ENCODE results near the gene MACROD2.

The MACROD2 gene

DNA sequence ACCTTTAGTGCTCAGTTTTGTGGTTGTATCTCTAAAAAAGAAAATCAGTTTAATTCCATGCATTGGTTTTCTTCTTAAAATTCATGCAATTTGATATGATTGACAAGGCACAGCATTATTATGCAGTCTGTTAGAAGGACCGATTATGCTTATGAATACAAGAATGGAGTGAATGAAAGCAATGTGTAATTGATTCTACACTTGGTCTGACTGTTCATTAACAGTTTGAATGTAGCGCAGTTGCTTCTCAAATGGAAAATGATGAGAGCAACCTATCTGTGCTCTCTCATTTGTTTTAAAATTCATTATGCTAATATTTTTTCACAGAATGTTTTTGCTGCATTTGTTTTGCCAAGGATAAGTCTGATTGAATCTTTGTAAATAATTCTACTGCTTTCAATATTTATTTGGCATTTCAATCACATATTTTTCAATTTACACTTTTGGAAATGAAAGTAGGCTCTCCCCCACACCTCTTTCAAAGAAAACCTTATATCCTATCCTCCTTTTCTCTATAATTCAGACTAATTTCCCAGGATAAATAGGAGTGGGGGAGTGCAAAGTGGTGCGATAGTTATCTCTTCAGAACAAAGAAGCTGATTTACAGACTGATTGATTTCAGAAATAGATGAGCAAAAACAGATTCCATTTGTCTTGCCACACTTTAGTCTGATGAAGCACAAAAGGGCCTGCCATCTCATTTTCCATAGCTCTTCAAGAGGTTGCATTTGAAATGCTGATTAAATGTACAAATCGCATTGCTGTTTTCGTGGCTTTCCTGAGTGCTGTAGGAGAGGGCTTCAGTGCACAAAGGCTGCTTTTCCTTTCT, 1227.4 kb downstream of the MACROD2 start:
- no peak for DNase-seq (ENCODE audit: low read depth)

DNA sequence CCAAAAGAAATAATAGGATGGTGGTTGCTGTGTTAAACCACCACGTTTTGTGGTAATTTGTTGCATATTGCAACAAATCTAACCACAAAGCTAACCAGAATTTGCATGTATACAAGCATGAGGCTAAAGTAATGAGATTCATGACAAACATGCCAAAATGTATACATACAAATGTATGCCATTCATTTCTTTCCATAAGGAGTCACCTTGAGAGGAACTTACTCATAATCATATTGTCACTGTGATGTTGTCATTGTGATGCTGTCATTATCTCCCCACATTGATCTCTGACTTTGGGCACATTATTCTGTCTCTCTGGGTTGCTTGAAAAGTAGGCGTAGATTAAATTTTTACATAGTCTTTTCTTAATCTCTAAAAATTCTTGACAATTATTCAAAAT, 1228.9 kb downstream of the MACROD2 start:
- no peak for DNase-seq (ENCODE audit: low read depth)

GRCh38 chr20:15227102-15227501, 1231.8 kb downstream of the MACROD2 start:
- DNase-seq (ENCODE audit: low read depth) = no peak

GRCh38 chr20:15232243-15232642, 1236.9 kb downstream of the MACROD2 start:
- no peak for DNase-seq (ENCODE audit: low read depth)

- no peak for DNase-seq (ENCODE audit: low read depth)
Observed at GRCh38 chr20:15235471-15236198, 1240.3 kb downstream of the MACROD2 start.

DNA sequence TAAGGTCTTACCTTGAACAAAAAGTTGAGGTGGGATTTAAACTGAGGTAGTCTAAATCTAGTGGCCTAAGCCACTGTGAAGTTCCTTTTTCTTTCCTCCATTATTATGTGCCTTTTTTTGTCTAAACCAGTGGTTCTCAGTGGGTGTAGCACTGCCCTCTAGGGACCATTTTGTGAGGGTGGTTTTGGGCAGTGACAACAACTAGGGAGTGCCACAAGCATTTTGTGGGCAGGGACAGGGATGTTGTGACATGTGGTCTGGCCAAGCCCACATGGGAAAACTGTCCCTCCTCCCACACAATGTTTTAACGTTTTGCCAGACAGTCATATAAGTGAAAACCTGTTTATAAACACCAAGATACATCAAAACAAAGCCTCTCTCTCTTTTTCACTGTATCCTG, 1241.5 kb downstream of the MACROD2 start:
- DNase-seq (ENCODE audit: low read depth) = no peak

GRCh38 chr20:15239542-15240206, 1244.4 kb downstream of the MACROD2 start:
- no peak for DNase-seq (ENCODE audit: low read depth)

DNA sequence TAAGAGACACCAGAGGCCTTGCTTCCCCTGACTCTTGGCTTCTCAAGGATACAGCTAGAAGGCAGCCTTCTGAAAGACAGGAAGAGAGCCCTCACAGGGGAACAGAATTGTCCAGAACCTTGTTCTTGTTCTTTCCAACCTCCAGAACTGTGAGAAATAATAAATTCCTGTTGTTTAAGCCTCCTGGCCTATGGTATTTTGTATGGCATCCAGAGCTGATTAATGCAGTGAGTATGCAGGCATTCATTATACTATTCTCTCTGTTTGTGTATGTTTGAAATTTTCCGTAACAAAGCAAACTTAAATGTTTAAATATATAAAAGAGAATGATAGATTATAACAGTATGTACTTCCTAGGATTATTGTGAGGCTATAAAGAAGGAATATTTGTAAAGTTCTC, 1245.5 kb downstream of the MACROD2 start:
- no peak for DNase-seq (ENCODE audit: low read depth)

GRCh38 chr20:15241681-15242080, 1246.4 kb downstream of the MACROD2 start:
- DNase-seq (ENCODE audit: low read depth) = no peak

DNA sequence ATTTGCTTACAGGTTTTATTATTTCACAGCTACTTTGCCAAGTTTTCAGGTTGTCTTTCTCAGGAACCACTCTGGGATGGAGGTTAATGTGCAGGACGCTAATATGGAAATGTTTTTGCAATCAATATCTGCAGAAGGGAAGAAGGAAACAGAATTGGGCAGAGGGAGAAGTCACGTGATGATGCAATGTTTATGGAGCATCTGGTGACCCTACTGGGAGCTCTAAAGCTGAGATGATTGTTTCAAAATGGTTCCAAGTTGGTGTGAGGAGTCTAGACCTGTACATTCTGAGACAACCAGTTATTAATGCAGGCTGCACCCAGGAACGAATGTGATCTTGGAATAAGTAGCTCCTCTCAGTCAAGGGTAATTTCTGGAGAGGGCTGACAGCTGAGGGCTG, 1247.5 kb downstream of the MACROD2 start:
- no peak for DNase-seq (ENCODE audit: low read depth)

GRCh38 chr20:15245896-15246295, 1250.6 kb downstream of the MACROD2 start:
- DNase-seq (ENCODE audit: low read depth) = no peak

- DNase-seq (ENCODE audit: low read depth) = no peak
Observed at GRCh38 chr20:15248618-15249395, 1253.5 kb downstream of the MACROD2 start.

DNA sequence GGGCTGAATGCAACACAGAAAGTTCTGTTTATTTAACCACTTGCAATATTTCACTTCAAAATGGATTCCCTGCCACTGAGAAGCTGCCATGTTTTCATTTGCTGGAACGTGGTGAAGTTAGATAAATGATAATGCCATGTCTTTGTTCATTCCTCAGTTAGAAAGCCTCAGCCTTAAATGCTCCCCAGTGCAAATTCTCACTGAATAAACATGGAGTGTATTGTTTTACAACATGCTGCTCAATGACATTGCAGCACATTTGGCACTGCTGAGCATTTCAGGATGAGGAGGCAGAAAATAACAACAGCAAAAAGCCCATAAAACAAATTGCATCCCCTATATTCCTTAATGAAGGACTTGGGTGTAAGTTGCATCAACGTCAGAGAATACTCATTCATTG, 1255.9 kb downstream of the MACROD2 start:
- DNase-seq (ENCODE audit: low read depth) = no peak

DNA sequence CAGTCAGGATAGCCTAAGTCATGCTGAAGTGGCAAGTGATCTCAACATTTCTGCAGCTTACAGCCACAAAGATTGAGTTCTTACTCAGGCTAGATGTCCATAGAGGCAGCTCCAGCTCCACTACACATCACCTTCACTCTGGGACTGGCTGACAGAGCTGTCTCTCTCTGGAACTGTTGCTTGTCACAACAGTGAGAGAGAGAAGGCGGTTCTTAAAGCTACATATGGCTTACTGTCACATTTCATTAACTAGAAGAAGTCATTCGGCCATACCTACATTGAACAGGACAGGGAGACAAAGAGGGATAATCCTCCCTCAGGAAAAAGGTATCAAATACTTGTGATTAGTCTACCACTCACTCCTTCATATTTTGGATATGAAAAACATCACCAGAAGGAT, 1257.0 kb downstream of the MACROD2 start:
- DNase-seq (ENCODE audit: low read depth) = no peak

DNA sequence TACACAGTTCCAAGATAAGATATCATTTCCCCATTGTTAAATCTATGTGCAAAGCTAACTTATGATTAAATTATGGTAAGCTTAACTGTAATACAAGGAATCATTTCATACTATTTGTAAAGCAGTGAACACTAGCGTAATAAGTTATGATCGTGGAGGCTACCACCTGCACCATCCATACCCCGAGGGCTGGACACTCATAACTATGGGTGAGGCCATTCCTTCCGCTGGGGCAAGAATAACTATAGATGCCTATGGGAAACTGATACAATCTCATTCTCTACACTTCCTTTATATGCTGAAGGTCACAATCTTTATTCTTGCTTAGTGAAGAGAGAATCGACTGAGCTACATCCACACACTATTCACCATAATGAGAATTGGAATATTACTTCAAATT, 1258.1 kb downstream of the MACROD2 start:
- DNase-seq (ENCODE audit: low read depth) = no peak

DNA sequence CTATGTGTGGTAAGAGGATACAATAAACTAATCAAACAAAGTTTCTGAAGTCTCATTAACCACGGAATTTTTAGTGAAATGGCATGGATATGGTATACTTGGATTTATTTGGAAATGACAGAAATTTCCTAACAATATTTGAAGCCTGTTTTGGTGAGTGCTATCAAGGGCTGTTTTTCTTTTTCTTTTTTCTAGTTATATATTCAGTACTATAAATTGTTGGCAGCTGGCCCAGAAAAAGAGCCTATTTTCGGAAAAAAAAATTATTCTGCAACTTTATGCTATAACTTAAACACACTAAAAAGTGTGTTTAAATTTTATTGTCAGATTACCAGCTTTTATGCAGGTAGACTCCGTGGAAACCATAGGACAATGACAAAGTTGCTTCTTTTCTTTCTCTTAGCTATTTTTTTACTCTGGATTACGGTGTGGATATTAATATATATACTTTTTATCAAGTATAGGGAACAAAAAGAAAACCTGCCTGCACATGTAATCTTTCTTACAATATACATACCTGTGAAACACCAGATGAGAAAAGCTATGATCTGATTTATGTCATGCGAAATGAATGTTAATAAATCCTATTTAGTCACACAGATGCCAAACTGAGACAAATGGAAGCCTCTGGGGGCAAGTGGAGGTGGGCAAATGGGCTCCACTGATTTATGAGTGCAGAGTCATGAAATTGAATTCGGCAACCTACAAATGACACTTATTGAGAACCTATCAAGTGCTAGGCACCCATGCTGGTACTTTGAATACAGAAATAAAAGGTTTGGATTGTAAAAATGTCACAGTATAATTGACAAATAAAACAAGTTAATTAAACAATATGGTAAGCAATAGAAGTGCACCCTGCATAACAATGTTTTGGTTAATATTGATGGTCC, 1261.6 kb downstream of the MACROD2 start:
- no peak for DNase-seq (ENCODE audit: low read depth)

DNA sequence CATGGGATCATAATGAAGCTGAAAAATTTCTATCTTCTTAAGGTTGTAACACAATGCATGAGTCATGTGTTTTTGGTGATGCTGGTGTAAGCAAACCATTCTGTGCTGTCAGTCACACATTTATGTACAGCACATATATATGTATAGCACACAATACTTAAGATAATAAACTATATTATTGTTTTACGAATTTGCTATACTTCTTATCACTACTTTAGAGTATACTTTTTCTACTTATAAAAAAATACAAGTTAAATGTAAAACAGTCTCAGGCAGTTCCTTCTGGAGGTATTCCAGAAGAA, 1262.2 kb downstream of the MACROD2 start:
- DNase-seq (ENCODE audit: low read depth) = no peak

DNA sequence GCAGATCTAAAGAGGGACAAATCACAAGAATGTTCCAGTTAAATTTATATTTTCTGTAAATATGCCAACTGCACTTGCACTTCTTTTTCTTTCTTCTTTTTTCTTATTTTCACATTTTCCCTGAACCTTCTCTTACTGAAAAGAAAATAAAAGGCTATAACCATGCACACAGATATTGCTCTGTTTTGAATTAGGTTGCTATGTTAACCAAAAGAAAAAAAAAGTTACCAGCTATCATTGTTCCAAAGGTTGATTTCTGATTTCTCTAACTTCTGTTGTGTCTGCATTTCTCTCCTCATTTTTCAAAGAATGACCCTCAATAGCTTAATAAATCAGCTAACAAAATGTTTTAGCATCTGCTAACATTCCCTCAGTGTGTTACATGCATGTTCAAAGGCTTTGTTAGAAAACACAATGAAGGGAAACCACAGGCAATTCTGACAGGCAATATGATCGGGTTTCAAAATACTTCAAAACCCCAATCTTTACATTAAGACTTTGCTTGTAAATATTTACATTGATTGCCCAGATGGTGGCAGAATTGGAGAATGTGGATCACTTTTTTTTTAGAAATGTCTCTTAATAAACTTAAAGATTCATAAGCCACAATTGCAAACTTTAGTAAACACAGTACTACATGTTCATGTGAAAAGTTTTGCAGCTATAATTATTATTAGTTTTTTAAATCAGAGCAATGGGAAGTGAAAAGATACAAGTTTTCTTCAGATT, 1270.4 kb downstream of the MACROD2 start:
- no peak for DNase-seq (ENCODE audit: low read depth)

- no peak for DNase-seq (ENCODE audit: low read depth)
Observed at GRCh38 chr20:15267935-15268334, 1272.6 kb downstream of the MACROD2 start.

DNA sequence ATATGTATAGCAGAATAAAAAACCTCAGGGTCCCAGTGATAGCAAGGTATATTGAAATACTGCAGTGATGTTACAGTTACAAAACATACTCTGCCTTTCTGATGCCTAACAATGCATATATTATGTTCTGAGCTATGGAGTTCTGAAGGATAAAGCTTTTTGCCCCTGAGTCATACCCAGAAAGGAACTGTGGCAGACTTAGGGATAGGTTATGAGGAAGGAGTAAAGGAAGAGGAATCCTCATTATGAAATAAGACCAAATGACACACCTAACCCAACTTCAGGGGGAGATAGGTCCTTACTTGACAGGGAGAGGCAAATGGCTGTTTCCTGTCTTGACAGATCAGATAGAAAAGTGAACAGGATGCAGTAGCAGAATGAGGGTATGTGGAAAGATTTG, 1282.7 kb downstream of the MACROD2 start:
- no peak for DNase-seq (ENCODE audit: low read depth)

DNA sequence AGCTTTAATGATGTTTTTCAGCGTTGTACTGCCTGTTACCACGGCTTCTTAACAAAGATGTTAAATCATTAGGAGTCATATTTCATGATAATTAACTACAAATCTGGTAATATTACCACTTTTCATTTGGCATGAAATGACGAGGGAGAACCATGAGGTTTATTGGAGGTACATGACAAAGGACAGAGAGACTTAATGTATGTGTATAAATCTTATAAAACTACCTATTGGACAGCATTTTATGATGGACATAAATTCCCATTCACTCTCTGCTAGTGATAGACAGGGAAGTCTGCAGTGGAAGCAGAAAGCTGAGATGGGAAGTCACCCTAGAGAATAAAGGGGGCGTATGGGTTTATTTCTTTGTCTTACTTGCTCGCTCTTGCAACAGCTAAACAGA, 1292.0 kb downstream of the MACROD2 start:
- no peak for DNase-seq (ENCODE audit: low read depth)

Measured in stimulated activated CD8-positive, alpha-beta memory T cell treated with anti-CD3 and anti-CD28 coated beads, Interleukin-12 subunit alpha, Interleukin-12 subunit beta, amount 100 ng/mL, for 1 hour (primary cell).